PFSK-1 (cell line): ENCODE results near the gene NME8.

Experiments
- POLR2AphosphoS5 ChIP-seq: IDR thresholded peaks from 2 replicates; pipeline ENCODE4 v1.6.1; 2012; ENCODE audit warnings: low read depth, mild to moderate bottlenecking, control low read depth, low read length, moderate library complexity
- REST ChIP-seq, 2 experiments: IDR thresholded peaks; 2 replicates each; pipeline versions ENCODE4 v1.6.1 to v1.8.0; 2011 to 2012; ENCODE audit warnings: low read depth in 2 of 2, low read length in 2 of 2, control low read depth in 1 of 2, inconsistent platforms in 1 of 2, mild to moderate bottlenecking in 1 of 2, moderate library complexity in 1 of 2; ENCODE audit not compliant: insufficient read depth in 1 of 2
- TAF1 ChIP-seq: IDR thresholded peaks from 2 replicates; pipeline ENCODE4 v1.6.1; 2012; ENCODE audit warnings: low read length, control low read depth, borderline replicate concordance; ENCODE audit not compliant: insufficient read depth

DNA sequence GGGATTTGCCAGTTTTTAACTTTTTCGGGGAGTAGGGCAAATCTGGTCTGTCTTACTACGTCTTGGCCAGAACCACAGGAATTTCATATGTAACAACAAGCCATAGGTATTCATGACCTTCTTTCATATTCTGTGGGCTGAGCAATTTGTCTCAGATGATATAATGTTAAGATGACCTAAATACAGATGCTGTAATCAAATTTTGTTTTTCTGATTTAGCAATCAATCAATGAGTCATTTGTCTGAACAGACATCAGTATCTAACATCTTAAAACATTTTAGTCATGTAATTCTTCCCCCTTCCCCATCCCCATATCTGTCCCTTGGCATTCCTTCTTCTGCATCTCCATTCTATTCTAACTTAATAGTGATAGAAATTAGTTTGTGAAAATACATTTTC lies 24.8 kb upstream of the NME8 start:
- TF ChIP-seq POLR2AphosphoS5, result no peak
- no peak for TF ChIP-seq TAF1
- TF ChIP-seq REST (IDR thresholded peaks at IDR 0.05; ENCODE audit: insufficient read depth in 1 of 2, low read depth in 2 of 2, low read length in 2 of 2), result no peak
